Anterior cingulate cortex (tissue), 58 donors: ENCODE measurements around the gene CDC42BPB.

Source experiments
- DNase-seq, 58 donors: peaks; one replicate each; lab custom pipeline; 2025; lab: John Stamatoyannopoulos, UW

Gene CDC42BPB

GRCh38 chr14:103057372-103058163, at the start of gene CDC42BPB:
CDC42BPB (minus strand) TSS chr14:103057549; CDS start chr14:103057173, 376 bp downstream.
- peak in 56 of 58 donors; percentile 38 to 92 (median 82) for DNase-seq

- DNase-seq, result no peak
These were observed 48.3 kb upstream of the CDC42BPB start for GRCh38 chr14:103105580-103106150.

- DNase-seq, result peak in 27 of 58 donors; percentile 13 to 67 (median 33)
These were observed 47.5 kb upstream of the CDC42BPB start for GRCh38 chr14:103104654-103105452.

GRCh38 chr14:103104389-103104653, 47.0 kb upstream of the CDC42BPB start:
- no peak for DNase-seq

- DNase-seq, result peak in 1 of 58 donors; percentile 7
These were observed 46.4 kb upstream of the CDC42BPB start for GRCh38 chr14:103103461-103104388.

- DNase-seq, result no peak
These were observed 45.4 kb upstream of the CDC42BPB start for GRCh38 chr14:103102689-103103260.

- DNase-seq, result no peak
These were observed 44.8 kb upstream of the CDC42BPB start for GRCh38 chr14:103101963-103102688.

- DNase-seq, result no peak
These were observed 44.1 kb upstream of the CDC42BPB start for GRCh38 chr14:103101257-103101962.

GRCh38 chr14:103100281-103101121, 43.2 kb upstream of the CDC42BPB start:
- no peak for DNase-seq

- no peak for DNase-seq
These were observed 42.5 kb upstream of the CDC42BPB start for GRCh38 chr14:103099733-103100280.

- no peak for DNase-seq
These were observed 41.9 kb upstream of the CDC42BPB start for GRCh38 chr14:103099081-103099732.

- DNase-seq, result no peak
These were observed 40.9 kb upstream of the CDC42BPB start for GRCh38 chr14:103097994-103098957.

- DNase-seq, result no peak
These were observed 40.1 kb upstream of the CDC42BPB start for GRCh38 chr14:103097244-103097993.

GRCh38 chr14:103096387-103096786, 39.0 kb upstream of the CDC42BPB start:
- no peak for DNase-seq

- no peak for DNase-seq
These were observed 37.9 kb upstream of the CDC42BPB start for GRCh38 chr14:103095210-103095778.
